ENCODE measurements around the gene FOXJ2.
"Not testable (repeated sequence)": the region's sequence is repeated elsewhere in the genome, so short reads cannot be mapped to it uniquely, and the experiment has no call there.

The FOXJ2 gene

GRCh38 chr12:8031017-8031416, 1.5 kb upstream of the FOXJ2 start:
- DNase-seq = not testable (repeated sequence)

GRCh38 chr12:8031872-8032241, 659 bp upstream of the FOXJ2 start:
- no peak for DNase-seq

GRCh38 chr12:8033153-8034044, 883 bp downstream of the FOXJ2 start:
- peak; percentile 17 for DNase-seq

- no peak for DNase-seq
These were observed 2.3 kb downstream of the FOXJ2 start for GRCh38 chr12:8034802-8035201.

GRCh38 chr12:8035440-8036010, 3.0 kb downstream of the FOXJ2 start:
- DNase-seq = no peak

GRCh38 chr12:8036346-8036745, 3.8 kb downstream of the FOXJ2 start:
- no peak for DNase-seq

- DNase-seq = no peak
These were observed 4.6 kb downstream of the FOXJ2 start for GRCh38 chr12:8037046-8037663.

- DNase-seq = no peak
These were observed 5.4 kb downstream of the FOXJ2 start for GRCh38 chr12:8037947-8038346.

- peak; percentile 46 for DNase-seq
These were observed 6.2 kb downstream of the FOXJ2 start for GRCh38 chr12:8038659-8039114.

GRCh38 chr12:8040791-8041190, 8.3 kb downstream of the FOXJ2 start:
- no peak for DNase-seq

GRCh38 chr12:8045952-8046944, 13.7 kb downstream of the FOXJ2 start:
- DNase-seq = peak; percentile 1

- DNase-seq = no peak
These were observed 15.3 kb downstream of the FOXJ2 start for GRCh38 chr12:8047842-8048241.

- no peak for DNase-seq
These were observed 16.4 kb downstream of the FOXJ2 start for GRCh38 chr12:8048906-8049305.

GRCh38 chr12:8050600-8051250, 18.2 kb downstream of the FOXJ2 start:
- no peak for DNase-seq

GRCh38 chr12:8052679-8053078, 20.2 kb downstream of the FOXJ2 start:
- DNase-seq = no peak

- no peak for DNase-seq
These were observed 22.3 kb downstream of the FOXJ2 start for GRCh38 chr12:8054816-8055215.

DNA sequence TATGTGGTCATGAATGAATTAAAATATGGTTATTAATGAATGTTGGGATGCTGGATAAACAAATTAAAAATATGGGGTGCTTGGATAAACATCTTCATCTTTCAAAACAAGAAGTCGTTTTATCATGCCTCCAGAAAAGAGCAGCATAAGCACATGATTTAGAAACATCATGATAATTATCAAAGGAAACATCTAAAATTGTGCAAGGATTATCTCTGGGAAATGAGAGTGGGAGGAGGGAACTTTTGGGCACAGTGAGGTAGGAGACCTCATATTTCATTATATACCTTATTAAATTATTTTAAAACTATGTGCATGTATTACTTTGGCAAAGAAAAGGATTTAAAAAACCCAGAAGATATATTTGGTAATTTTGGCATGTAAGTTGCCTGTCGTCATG, 24.8 kb downstream of the FOXJ2 start:
- DNase-seq = no peak

GRCh38 chr12:8057839-8058238, 25.3 kb downstream of the FOXJ2 start:
- no peak for DNase-seq

DNA sequence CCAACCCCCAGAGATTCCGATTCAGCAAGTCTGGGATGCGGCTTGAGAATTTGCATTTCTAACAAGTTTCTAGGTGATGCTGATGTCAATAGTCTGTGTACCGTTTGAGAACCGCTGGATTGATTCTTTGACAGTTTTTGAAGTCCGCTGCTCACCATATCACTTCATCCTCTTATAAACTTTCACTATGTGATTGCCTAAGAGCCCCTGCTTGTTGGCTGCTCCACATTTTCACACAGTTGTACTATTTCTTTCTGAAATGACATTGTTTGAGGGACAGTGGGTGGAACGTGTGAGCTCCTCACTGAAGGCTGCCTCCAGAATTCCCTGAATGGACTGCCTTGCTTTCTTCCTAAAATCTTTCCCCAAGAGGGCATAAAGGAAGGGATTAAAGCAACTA, 26.0 kb downstream of the FOXJ2 start:
- no peak for DNase-seq

DNA sequence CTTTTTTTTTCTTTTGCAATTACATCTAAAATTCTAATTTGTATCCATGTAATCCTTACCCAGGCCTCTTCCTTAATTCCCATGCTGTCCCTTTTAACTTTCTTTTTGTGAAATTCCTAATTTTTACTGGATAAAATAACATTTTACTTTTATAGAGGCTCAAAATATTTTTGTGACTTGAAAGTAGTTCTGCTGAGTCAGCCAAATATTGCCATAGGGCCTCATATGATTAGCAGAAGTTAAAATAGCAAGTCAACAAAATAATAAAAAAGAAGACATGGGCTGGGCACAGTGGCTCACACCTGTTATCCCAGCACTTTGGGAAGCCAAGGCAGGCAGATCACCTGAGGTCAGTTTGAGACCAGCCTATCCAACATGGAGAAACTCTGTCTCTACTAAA, 31.6 kb downstream of the FOXJ2 start:
- no peak for DNase-seq

GRCh38 chr12:8065991-8066594, 33.6 kb downstream of the FOXJ2 start, which contains the start of gene C3AR1:
Gene C3AR1, minus strand, starts transcription at chr12:8066359. Its CDS starts 6,174 bp downstream, at chr12:8060185.
- DNase-seq = no peak

- no peak for DNase-seq
These were observed 37.1 kb downstream of the FOXJ2 start for GRCh38 chr12:8069582-8069981.
